ENCODE data around the gene DUSP5. TPM values are rescaled to one million over a fixed set of nuclear protein-coding genes. Genes with fewer than 3 reads are reported as not detected.

Gene DUSP5
- total and polyA plus RNA-seq, 4 donors, result 2.0 to 8.9 (median 8.0) TPM

DNA sequence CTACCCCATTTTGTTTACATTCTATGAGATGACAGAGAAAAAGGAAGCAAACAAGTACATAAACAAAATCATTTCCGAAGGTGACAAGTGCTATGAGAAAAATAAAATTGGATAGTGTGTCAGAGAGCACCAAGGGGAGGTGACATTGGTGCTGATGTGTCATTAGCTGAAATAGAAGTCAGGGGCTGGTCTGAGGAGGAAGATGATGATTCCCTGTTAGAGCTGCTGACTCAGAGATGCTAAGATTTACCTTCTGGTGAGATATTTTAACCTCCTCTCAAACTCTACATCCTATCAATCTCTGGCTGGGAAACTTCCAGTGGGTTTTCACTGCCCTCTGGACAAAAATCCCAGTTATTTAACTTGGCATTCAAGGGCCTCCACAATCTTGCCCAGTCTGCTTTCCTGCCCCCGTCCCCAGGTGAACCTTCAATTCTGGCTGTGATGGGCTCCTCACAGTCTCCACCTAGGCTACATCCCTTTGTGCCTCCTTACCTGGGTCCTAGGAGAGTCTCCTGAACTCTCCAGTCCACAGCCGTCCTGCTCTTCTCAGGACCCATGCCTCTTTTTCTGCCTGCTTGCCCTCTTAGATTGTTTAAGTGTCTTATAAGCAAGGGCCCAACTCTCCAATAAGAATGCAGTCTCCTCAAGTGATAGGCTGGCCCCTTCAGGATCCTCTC, 26.6 kb downstream of the DUSP5 start:
- H3K27me3 ChIP-seq (ENCODE audit: control insufficient read depth in 4 of 4, insufficient read depth in 4 of 4, low read length in 3 of 4), result no peaks in the 10 kb centered on the region
- 89% methylated on average over 3 of the region's 3 CpGs for WGBS
- no peaks in the 10 kb centered on the region for H3K36me3 ChIP-seq (ENCODE audit: control insufficient read depth in 4 of 4, insufficient read depth in 3 of 4, low read depth in 1 of 4, low read length in 3 of 4)
- no peak overlapping the region for H3K9ac ChIP-seq (ENCODE audit: low read depth in 1 of 2, low read length in 2 of 2)
- no peak overlapping the region for H3K4me3 ChIP-seq (ENCODE audit: low read depth in 1 of 3, low read length in 3 of 3)
- H3K4me1 ChIP-seq (ENCODE audit: control insufficient read depth in 4 of 4, insufficient read depth in 4 of 4, low read length in 3 of 4), result peaks cover 1 to 8% (median 3%) of the 10 kb centered on the region in 4 donors
- TF ChIP-seq RXRA (IDR thresholded peaks at IDR 0.05) (no peak), EGR1 (IDR thresholded peaks at IDR 0.05; ENCODE audit: low read depth in 2 of 2) (no peak), JUND (IDR thresholded peaks at IDR 0.05) (no peak), TAF1 (conservative IDR thresholded peaks at IDR 0.05) (no peak), FOXA2 (IDR thresholded peaks at IDR 0.05) (no peak), SP1 (IDR thresholded peaks at IDR 0.05) (no peak), YY1 (IDR thresholded peaks at IDR 0.05) (no peak), GABPA (IDR thresholded peaks at IDR 0.05 in 1 of 2, conservative IDR thresholded peaks at IDR 0.05 in 1 of 2) (no peak), FOXA1 (IDR thresholded peaks at IDR 0.05) (no peak), NR2F2 (IDR thresholded peaks at IDR 0.05) (no peak), RAD21 (IDR thresholded peaks at IDR 0.05) (no peak), HNF4G (IDR thresholded peaks at IDR 0.05) (no peak)
- TF ChIP-seq, protein P1, sequence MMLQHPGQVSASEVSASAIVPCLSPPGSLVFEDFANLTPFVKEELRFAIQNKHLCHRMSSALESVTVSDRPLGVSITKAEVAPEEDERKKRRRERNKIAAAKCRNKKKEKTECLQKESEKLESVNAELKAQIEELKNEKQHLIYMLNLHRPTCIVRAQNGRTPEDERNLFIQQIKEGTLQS (IDR thresholded peaks at IDR 0.05), result no peak
- TF ChIP-seq, protein P2, sequence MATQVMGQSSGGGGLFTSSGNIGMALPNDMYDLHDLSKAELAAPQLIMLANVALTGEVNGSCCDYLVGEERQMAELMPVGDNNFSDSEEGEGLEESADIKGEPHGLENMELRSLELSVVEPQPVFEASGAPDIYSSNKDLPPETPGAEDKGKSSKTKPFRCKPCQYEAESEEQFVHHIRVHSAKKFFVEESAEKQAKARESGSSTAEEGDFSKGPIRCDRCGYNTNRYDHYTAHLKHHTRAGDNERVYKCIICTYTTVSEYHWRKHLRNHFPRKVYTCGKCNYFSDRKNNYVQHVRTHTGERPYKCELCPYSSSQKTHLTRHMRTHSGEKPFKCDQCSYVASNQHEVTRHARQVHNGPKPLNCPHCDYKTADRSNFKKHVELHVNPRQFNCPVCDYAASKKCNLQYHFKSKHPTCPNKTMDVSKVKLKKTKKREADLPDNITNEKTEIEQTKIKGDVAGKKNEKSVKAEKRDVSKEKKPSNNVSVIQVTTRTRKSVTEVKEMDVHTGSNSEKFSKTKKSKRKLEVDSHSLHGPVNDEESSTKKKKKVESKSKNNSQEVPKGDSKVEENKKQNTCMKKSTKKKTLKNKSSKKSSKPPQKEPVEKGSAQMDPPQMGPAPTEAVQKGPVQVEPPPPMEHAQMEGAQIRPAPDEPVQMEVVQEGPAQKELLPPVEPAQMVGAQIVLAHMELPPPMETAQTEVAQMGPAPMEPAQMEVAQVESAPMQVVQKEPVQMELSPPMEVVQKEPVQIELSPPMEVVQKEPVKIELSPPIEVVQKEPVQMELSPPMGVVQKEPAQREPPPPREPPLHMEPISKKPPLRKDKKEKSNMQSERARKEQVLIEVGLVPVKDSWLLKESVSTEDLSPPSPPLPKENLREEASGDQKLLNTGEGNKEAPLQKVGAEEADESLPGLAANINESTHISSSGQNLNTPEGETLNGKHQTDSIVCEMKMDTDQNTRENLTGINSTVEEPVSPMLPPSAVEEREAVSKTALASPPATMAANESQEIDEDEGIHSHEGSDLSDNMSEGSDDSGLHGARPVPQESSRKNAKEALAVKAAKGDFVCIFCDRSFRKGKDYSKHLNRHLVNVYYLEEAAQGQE (IDR thresholded peaks at IDR 0.05), result no peak
- TF ChIP-seq, protein P3, sequence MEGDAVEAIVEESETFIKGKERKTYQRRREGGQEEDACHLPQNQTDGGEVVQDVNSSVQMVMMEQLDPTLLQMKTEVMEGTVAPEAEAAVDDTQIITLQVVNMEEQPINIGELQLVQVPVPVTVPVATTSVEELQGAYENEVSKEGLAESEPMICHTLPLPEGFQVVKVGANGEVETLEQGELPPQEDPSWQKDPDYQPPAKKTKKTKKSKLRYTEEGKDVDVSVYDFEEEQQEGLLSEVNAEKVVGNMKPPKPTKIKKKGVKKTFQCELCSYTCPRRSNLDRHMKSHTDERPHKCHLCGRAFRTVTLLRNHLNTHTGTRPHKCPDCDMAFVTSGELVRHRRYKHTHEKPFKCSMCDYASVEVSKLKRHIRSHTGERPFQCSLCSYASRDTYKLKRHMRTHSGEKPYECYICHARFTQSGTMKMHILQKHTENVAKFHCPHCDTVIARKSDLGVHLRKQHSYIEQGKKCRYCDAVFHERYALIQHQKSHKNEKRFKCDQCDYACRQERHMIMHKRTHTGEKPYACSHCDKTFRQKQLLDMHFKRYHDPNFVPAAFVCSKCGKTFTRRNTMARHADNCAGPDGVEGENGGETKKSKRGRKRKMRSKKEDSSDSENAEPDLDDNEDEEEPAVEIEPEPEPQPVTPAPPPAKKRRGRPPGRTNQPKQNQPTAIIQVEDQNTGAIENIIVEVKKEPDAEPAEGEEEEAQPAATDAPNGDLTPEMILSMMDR (IDR thresholded peaks at IDR 0.05; ENCODE audit: low read depth, low read length, missing input control), result no peak
- TF ChIP-seq, protein P4, sequence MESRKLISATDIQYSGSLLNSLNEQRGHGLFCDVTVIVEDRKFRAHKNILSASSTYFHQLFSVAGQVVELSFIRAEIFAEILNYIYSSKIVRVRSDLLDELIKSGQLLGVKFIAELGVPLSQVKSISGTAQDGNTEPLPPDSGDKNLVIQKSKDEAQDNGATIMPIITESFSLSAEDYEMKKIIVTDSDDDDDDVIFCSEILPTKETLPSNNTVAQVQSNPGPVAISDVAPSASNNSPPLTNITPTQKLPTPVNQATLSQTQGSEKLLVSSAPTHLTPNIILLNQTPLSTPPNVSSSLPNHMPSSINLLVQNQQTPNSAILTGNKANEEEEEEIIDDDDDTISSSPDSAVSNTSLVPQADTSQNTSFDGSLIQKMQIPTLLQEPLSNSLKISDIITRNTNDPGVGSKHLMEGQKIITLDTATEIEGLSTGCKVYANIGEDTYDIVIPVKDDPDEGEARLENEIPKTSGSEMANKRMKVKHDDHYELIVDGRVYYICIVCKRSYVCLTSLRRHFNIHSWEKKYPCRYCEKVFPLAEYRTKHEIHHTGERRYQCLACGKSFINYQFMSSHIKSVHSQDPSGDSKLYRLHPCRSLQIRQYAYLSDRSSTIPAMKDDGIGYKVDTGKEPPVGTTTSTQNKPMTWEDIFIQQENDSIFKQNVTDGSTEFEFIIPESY (IDR thresholded peaks at IDR 0.05), result no peak
- TF ChIP-seq, protein P5, sequence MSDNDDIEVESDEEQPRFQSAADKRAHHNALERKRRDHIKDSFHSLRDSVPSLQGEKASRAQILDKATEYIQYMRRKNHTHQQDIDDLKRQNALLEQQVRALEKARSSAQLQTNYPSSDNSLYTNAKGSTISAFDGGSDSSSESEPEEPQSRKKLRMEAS (IDR thresholded peaks at IDR 0.05), result no peak
- DNase-seq (ENCODE audit: low spot score), result no peak
- H3K9me3 ChIP-seq (ENCODE audit: control insufficient read depth in 4 of 4, low read length in 3 of 4), result no peaks in the 10 kb centered on the region
- H3K27ac ChIP-seq (ENCODE audit: low read depth in 1 of 2, low read length in 2 of 2), result no peak overlapping the region

Data from liver (tissue), 9 donors.